WTC11 (cell line): Measurements from ENCODE around the gene SYT7. TPM values are rescaled to one million over a fixed set of nuclear protein-coding genes. Genes with fewer than 3 reads are reported as not detected.

Experiments used
- ATAC-seq: fragments of 200-7000 bp; cut with Tn5 transposase; 2 replicates; pipeline ENCODE4 v1.10.0; 2021; ENCODE audit warnings: mild to moderate bottlenecking, moderate library complexity
- CTCF ChIA-PET: fragments of 300-600 bp; sonication (Branson Sonifier 250); formaldehyde crosslinking; loops from one replicate; lab custom pipeline; 2021; ENCODE audit warnings: antibody characterized with exemption; lab: Charles Lee
- POLR2A ChIA-PET: fragments of 350-600 bp; sonication (Branson Sonifier 250); formaldehyde crosslinking; loops from one replicate; lab custom pipeline; 2021; ENCODE audit warnings: antibody characterized with exemption; lab: Charles Lee
- DNase-seq: peaks from one replicate; pipeline ENCODE4 v3.0.0; 2021; ENCODE audit warnings: low spot score
- H3K27ac Mint-ChIP-seq: 2 replicates; pipeline ENCODE4 v1.8.0; 2021; ENCODE audit warnings: mixed read lengths
- H3K27me3 Mint-ChIP-seq: 2 replicates; pipeline ENCODE4 v1.8.0; 2021; ENCODE audit warnings: low read depth, mild to moderate bottlenecking, moderate library complexity, mixed read lengths
- H3K36me3 Mint-ChIP-seq: 2 replicates; pipeline ENCODE4 v1.8.0; 2021; ENCODE audit warnings: mixed read lengths
- H3K4me1 Mint-ChIP-seq: 2 replicates; pipeline ENCODE4 v1.8.0; 2022; ENCODE audit warnings: mixed read lengths
- H3K4me3 Mint-ChIP-seq: 2 replicates; pipeline ENCODE4 v1.8.0; 2021; ENCODE audit warnings: mild to moderate bottlenecking, moderate library complexity, mixed read lengths
- H3K9me3 Mint-ChIP-seq: 2 replicates; pipeline ENCODE4 v1.8.0; 2021; ENCODE audit warnings: mixed read lengths
- EMX1 ChIP-seq: fragments of 250-450 bp; sonication (Bioruptor Pico); IDR thresholded peaks from 2 replicates; pipeline ENCODE4 v1.8.0; 2021; ENCODE audit warnings: mild to moderate bottlenecking
- NFYB ChIP-seq: sonication (generic); formaldehyde crosslinking; conservative IDR thresholded peaks from 2 replicates; pipeline ENCODE4 v1.8.0; 2022; ENCODE audit warnings: low read depth, missing genetic modification reagents
- PRRX2 ChIP-seq: fragments of 250-450 bp; sonication (Bioruptor Pico); IDR thresholded peaks from 2 replicates; pipeline ENCODE4 v1.8.0; 2021; ENCODE audit warnings: mild to moderate bottlenecking
- SMAD3 ChIP-seq: sonication (generic); formaldehyde crosslinking; IDR thresholded peaks from 2 replicates; pipeline ENCODE4 v1.8.0; 2022; ENCODE audit warnings: missing genetic modification reagents, mild to moderate bottlenecking, borderline replicate concordance
- TEAD4 ChIP-seq: sonication (generic); formaldehyde crosslinking; IDR thresholded peaks from 2 replicates; pipeline ENCODE4 v1.8.0; 2022; ENCODE audit warnings: mild to moderate bottlenecking, missing genetic modification reagents
- ZNF671 ChIP-seq: fragments of 250-450 bp; sonication (Bioruptor Pico); IDR thresholded peaks from 2 replicates; pipeline ENCODE4 v1.8.0; 2021; ENCODE audit warnings: mild to moderate bottlenecking
- total RNA-seq: library from RNA; stranded (reverse); gene quantifications from 3 replicates; pipeline ENCODE4 v1.2.3, GENCODE V29; 2021
- TF ChIP-seq, protein P1 (sequence below): sonication (generic); formaldehyde crosslinking; IDR thresholded peaks from 2 replicates; pipeline ENCODE4 v1.8.0; 2023; ENCODE audit warnings: mild to moderate bottlenecking, missing genetic modification reagents
- TF ChIP-seq, protein P2 (sequence below): sonication (generic); formaldehyde crosslinking; IDR thresholded peaks from 2 replicates; pipeline ENCODE4 v1.8.0; 2022; ENCODE audit warnings: mild to moderate bottlenecking, missing genetic modification reagents
- TF ChIP-seq, protein P3 (sequence below): sonication (generic); formaldehyde crosslinking; IDR thresholded peaks from 2 replicates; pipeline ENCODE4 v1.8.1; 2022; ENCODE audit warnings: low read depth, mild to moderate bottlenecking, moderate library complexity, missing genetic modification reagents, borderline replicate concordance
- TF ChIP-seq, protein P4 (sequence below): sonication (generic); formaldehyde crosslinking; IDR thresholded peaks from 2 replicates; pipeline ENCODE4 v1.8.0; 2022; ENCODE audit warnings: missing genetic modification reagents
- TF ChIP-seq, protein P5 (sequence below): sonication (generic); formaldehyde crosslinking; IDR thresholded peaks from 2 replicates; pipeline ENCODE4 v1.8.1; 2023; ENCODE audit warnings: mild to moderate bottlenecking, missing genetic modification reagents, moderate library complexity
- TF ChIP-seq, protein P6 (sequence below): fragments of 250-450 bp; sonication (Bioruptor Pico); IDR thresholded peaks from 2 replicates; pipeline ENCODE4 v1.9.0; 2021; ENCODE audit warnings: mild to moderate bottlenecking

SYT7 gene
- total RNA-seq, 1 experiment from 2014 or later: 12.5 TPM

DNA sequence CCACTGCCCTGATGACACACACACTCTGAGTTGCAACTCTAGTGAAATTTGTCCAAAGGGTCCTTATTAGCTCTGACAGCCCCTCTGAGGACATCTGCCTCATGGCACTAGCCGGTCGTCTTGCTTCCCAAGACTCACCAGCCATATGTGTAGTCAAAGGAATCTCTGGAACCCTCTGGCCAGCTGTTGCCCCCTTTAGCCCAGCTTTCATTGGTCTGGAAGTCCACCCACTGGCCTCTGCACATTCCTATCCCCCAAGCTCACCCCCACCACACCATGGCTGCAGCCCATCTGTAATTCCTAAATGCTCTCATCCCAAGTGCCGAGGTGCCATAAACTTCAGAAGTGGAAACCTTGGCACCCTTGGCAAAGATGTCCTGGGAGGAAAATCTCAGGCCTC, 24.3 kb downstream of the SYT7 start (continued):
- TF ChIP-seq SMAD3: no peak
- no peak for TF ChIP-seq PRRX2 (CRISPR knock-in tag)
- no peak for TF ChIP-seq NFYB (CRISPR knock-in tag)
- TF ChIP-seq, protein P1, sequence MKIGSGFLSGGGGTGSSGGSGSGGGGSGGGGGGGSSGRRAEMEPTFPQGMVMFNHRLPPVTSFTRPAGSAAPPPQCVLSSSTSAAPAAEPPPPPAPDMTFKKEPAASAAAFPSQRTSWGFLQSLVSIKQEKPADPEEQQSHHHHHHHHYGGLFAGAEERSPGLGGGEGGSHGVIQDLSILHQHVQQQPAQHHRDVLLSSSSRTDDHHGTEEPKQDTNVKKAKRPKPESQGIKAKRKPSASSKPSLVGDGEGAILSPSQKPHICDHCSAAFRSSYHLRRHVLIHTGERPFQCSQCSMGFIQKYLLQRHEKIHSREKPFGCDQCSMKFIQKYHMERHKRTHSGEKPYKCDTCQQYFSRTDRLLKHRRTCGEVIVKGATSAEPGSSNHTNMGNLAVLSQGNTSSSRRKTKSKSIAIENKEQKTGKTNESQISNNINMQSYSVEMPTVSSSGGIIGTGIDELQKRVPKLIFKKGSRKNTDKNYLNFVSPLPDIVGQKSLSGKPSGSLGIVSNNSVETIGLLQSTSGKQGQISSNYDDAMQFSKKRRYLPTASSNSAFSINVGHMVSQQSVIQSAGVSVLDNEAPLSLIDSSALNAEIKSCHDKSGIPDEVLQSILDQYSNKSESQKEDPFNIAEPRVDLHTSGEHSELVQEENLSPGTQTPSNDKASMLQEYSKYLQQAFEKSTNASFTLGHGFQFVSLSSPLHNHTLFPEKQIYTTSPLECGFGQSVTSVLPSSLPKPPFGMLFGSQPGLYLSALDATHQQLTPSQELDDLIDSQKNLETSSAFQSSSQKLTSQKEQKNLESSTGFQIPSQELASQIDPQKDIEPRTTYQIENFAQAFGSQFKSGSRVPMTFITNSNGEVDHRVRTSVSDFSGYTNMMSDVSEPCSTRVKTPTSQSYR (CRISPR knock-in tag): no peak
- TF ChIP-seq, protein P2, sequence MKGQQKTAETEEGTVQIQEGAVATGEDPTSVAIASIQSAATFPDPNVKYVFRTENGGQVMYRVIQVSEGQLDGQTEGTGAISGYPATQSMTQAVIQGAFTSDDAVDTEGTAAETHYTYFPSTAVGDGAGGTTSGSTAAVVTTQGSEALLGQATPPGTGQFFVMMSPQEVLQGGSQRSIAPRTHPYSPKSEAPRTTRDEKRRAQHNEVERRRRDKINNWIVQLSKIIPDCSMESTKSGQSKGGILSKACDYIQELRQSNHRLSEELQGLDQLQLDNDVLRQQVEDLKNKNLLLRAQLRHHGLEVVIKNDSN: no peak

DNA sequence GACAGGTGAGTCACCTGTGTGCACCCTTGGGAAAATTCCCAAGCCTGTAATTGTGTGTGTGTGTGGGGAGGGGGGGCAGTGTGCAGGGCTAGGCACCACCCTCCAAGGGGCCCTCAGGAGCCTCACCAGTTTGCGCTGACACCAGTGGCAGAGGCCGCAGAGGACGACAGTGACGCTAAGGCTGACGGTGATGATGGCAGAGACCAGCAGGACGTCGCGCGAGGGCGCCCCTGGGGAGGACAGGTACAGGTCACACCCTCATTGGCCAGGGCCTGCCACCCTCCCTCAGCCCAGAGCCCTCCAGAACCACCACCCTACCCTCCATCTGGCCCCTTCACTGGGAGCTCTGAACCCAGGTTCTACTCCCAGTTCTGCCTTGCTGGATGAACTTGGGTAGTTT, 24.9 kb downstream of the SYT7 start:
- Mint-ChIP-seq H3K27ac (no peak overlapping the region), H3K4me1 (peaks cover 39% of the 10 kb centered on the region), H3K27me3 (peaks cover 30% of the 10 kb centered on the region), H3K9me3 (no peaks in the 10 kb centered on the region), H3K36me3 (no peaks in the 10 kb centered on the region), H3K4me3 (peak overlapping the region; percentile 70)
- TF ChIP-seq, protein P3, sequence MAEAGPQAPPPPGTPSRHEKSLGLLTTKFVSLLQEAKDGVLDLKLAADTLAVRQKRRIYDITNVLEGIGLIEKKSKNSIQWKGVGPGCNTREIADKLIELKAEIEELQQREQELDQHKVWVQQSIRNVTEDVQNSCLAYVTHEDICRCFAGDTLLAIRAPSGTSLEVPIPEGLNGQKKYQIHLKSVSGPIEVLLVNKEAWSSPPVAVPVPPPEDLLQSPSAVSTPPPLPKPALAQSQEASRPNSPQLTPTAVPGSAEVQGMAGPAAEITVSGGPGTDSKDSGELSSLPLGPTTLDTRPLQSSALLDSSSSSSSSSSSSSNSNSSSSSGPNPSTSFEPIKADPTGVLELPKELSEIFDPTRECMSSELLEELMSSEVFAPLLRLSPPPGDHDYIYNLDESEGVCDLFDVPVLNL (CRISPR knock-in tag): no peak
- TF ChIP-seq, protein P4, sequence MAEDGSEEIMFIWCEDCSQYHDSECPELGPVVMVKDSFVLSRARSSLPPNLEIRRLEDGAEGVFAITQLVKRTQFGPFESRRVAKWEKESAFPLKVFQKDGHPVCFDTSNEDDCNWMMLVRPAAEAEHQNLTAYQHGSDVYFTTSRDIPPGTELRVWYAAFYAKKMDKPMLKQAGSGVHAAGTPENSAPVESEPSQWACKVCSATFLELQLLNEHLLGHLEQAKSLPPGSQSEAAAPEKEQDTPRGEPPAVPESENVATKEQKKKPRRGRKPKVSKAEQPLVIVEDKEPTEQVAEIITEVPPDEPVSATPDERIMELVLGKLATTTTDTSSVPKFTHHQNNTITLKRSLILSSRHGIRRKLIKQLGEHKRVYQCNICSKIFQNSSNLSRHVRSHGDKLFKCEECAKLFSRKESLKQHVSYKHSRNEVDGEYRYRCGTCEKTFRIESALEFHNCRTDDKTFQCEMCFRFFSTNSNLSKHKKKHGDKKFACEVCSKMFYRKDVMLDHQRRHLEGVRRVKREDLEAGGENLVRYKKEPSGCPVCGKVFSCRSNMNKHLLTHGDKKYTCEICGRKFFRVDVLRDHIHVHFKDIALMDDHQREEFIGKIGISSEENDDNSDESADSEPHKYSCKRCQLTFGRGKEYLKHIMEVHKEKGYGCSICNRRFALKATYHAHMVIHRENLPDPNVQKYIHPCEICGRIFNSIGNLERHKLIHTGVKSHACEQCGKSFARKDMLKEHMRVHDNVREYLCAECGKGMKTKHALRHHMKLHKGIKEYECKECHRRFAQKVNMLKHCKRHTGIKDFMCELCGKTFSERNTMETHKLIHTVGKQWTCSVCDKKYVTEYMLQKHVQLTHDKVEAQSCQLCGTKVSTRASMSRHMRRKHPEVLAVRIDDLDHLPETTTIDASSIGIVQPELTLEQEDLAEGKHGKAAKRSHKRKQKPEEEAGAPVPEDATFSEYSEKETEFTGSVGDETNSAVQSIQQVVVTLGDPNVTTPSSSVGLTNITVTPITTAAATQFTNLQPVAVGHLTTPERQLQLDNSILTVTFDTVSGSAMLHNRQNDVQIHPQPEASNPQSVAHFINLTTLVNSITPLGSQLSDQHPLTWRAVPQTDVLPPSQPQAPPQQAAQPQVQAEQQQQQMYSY (CRISPR knock-in tag): no peak
- TF ChIP-seq ZNF671: no peak
- TF ChIP-seq TEAD4: no peak
- TF ChIP-seq EMX1: no peak
- TF ChIP-seq, protein P5, sequence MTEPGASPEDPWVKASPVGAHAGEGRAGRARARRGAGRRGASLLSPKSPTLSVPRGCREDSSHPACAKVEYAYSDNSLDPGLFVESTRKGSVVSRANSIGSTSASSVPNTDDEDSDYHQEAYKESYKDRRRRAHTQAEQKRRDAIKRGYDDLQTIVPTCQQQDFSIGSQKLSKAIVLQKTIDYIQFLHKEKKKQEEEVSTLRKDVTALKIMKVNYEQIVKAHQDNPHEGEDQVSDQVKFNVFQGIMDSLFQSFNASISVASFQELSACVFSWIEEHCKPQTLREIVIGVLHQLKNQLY (CRISPR knock-in tag): no peak
- TF ChIP-seq, protein P6, sequence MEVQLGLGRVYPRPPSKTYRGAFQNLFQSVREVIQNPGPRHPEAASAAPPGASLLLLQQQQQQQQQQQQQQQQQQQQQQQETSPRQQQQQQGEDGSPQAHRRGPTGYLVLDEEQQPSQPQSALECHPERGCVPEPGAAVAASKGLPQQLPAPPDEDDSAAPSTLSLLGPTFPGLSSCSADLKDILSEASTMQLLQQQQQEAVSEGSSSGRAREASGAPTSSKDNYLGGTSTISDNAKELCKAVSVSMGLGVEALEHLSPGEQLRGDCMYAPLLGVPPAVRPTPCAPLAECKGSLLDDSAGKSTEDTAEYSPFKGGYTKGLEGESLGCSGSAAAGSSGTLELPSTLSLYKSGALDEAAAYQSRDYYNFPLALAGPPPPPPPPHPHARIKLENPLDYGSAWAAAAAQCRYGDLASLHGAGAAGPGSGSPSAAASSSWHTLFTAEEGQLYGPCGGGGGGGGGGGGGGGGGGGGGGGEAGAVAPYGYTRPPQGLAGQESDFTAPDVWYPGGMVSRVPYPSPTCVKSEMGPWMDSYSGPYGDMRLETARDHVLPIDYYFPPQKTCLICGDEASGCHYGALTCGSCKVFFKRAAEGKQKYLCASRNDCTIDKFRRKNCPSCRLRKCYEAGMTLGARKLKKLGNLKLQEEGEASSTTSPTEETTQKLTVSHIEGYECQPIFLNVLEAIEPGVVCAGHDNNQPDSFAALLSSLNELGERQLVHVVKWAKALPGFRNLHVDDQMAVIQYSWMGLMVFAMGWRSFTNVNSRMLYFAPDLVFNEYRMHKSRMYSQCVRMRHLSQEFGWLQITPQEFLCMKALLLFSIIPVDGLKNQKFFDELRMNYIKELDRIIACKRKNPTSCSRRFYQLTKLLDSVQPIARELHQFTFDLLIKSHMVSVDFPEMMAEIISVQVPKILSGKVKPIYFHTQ: no peak
- ChIA-PET POLR2A (interaction anchor here (0.6 kb wide), 1 partner anchor 9 kb away, joined by 3 read pairs; no protein-coding TSS in a partner anchor), CTCF (interaction anchor here (1.0 to 7.8 kb wide), 8 partner anchors 10 to 78 kb away, joined by 4 to 58 read pairs (median 7); no protein-coding TSS in a partner anchor)
- ATAC-seq (no peak), DNase-seq (no peak)
